ENCODE results near the gene TICRR.
A peak's percentile ranks its signal among the peaks of the same experiment; 100 is the strongest.
"Not testable (repeated sequence)": the region's sequence is repeated elsewhere in the genome, so short reads cannot be mapped to it uniquely, and the experiment has no call there.

The TICRR gene, protein sequence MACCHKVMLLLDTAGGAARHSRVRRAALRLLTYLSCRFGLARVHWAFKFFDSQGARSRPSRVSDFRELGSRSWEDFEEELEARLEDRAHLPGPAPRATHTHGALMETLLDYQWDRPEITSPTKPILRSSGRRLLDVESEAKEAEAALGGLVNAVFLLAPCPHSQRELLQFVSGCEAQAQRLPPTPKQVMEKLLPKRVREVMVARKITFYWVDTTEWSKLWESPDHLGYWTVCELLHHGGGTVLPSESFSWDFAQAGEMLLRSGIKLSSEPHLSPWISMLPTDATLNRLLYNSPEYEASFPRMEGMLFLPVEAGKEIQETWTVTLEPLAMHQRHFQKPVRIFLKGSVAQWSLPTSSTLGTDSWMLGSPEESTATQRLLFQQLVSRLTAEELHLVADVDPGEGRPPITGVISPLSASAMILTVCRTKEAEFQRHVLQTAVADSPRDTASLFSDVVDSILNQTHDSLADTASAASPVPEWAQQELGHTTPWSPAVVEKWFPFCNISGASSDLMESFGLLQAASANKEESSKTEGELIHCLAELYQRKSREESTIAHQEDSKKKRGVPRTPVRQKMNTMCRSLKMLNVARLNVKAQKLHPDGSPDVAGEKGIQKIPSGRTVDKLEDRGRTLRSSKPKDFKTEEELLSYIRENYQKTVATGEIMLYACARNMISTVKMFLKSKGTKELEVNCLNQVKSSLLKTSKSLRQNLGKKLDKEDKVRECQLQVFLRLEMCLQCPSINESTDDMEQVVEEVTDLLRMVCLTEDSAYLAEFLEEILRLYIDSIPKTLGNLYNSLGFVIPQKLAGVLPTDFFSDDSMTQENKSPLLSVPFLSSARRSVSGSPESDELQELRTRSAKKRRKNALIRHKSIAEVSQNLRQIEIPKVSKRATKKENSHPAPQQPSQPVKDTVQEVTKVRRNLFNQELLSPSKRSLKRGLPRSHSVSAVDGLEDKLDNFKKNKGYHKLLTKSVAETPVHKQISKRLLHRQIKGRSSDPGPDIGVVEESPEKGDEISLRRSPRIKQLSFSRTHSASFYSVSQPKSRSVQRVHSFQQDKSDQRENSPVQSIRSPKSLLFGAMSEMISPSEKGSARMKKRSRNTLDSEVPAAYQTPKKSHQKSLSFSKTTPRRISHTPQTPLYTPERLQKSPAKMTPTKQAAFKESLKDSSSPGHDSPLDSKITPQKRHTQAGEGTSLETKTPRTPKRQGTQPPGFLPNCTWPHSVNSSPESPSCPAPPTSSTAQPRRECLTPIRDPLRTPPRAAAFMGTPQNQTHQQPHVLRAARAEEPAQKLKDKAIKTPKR (N-terminal part only)

DNA sequence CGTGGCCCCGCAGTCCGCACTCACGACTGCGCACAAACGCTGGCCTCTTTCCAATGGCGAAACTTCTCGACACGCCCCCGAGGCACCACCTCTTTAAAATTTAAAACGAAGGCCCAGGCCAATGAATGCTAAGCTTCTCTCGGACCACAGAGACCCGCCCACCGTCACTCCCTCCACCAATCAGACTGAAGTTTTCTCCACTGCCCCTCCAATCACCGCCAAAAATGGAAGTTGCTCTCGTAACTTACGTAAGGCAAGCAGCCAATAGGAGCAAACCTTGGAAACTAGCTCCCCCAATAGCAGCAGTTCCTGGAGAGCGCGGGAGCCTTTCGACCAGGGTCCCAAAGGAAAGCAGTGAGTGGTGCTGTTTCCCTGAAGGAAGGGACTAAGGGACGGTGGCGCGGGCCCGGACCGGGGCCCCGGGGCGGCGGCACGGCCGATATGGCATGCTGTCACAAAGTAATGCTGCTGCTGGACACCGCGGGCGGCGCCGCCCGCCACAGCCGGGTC, at the start of gene TICRR:
Gene TICRR (plus strand): TSS at position 324 of the 510 bp plus-strand sequence. CDS start 118 bp downstream, at position 442.
- DNase-seq (ENCODE audit: low spot score): peak; percentile 96

DNA sequence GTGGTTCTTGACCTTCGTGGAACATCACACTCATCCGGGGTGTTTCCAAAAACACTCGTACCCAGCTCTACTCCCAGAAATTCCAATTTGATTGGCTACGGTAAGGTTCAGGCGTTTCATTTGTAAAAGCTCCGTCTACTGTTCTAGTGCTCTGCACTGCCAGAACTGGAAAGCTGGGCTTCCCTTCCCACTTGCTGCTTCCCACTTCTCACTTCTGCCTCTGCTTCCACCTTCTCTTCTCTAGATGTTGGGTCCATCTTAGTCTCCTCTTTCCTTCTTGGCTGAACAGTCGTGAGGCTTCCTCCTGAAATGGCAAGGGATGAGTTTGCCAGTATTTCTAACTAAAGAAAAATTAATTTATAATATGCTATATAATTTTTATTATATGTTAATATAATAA, 49.1 kb upstream of the TICRR start:
- DNase-seq (ENCODE audit: low spot score): no peak

DNA sequence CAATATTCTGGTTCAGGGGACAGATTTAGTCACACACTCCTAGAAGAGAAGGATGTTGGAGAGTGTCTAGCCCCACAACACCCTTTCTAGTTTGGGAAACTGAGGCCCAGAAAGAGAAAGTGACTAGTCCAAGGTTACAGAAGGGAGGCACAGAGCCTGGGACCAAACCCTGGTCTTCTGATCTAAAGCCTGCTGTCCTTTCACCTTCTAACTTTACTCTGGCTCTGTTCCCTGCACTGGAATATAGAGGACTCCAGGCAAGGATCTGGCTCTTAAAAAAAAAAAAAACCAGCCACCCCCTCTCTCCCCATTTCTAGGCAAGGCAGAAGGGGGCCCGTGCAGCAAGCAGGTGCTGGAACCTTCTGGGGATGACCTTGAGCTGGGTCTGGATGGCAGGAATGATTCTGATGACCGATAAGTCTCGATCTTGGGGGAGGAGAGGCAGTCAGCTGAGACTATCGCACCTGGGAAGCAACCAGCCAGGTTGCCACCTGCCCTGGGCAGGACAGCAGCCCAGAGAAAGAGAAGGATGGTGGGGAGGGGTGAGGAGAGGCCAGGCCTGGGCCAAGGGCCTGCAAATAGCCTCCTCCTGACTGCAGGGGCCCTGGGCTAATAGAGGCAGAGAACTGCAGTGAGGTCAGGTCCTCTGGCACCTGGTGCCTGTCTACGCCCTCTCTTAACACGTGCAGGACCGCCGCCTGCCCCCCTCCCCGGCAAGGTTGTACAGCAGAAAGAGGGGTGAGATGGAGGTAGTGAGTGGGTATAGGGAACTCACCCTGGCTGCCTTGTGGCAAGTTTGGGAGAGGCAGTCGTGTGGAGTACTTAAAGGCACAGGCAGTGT, 48.4 kb upstream of the TICRR start:
- no peak for DNase-seq (ENCODE audit: low spot score)

DNA sequence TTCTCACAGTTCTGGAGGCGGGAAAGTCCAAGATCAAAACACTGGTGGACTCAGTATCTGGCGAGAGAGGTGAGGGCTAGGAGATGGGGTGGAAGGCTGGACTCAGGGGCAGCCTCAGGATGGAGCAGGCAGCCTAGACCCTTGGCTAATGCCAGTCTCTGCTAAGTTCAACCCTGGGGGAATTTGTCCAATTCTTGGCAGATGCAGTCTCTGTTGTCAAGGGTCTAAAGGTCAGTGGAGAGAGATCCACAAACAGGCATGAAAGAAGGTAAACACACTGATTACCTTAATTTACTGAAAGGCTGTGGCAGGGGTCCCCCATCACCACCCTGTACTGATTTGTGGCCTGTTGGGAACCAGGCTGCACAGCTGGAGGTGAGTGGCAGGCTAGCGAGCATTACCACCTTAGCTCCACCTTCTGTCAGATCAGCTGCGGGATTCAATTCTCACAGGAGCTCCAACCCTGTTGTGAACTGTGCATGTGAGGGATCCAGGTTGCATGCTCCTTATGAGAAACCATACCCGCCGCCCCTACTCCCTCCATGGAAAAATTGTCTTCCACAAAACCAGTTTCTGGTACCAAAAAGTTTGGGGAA, 46.4 kb upstream of the TICRR start:
- DNase-seq (ENCODE audit: low spot score): no peak

DNA sequence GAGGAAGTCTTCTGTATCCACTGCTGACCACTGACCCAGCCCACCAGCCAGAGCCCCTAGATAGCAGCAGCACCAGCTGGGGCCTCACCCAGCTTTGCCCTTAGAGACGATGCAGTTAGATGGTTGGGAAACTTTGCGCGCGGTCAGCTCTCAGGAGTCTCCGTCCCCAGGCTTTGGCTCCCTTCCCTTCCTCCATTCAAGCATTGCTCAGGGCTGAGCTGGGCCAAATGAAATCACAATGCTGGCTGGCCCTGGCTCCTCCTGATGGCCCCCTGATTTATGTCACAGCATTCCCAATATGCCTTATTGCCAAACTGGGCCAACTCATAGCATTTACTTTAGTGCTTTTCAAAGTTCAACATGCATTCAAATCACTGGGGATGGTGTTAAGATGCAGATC, 44.3 kb upstream of the TICRR start:
- DNase-seq (ENCODE audit: low spot score): no peak

DNA sequence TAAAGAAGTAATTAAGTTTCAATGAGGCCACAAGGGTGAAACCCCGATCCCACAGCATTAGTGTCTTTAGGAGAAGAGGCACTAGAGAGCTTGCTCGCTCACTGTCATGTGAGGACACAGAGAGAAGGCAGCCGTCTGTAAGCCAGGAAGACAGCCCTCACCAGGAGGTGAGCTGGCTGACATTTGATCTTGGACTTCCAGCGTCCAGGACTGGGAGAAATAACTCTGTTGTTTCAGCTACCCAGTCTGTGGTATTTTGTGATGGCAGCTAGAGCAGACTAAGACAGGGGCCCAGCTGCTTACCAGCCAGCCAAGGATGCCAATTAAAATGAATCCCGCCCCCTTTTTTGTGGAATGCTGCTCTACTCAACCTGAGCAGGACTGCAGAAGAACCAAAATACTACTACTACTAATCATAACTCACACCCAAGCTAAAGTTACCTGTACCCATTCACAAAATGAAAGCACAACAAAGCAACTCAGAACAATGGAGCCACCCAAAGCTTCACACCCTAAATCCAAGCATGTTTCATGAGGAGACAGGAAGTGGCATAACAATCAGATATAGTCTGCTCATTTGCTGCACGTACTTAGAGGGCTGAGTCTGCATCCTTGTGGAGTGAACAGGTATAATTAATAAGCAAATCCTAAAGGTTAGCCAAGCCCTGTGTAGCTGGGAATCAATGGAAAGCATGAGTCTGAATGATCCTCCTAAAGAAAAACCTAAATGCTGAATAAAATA, 43.3 kb upstream of the TICRR start:
- no peak for DNase-seq (ENCODE audit: low spot score)

DNA sequence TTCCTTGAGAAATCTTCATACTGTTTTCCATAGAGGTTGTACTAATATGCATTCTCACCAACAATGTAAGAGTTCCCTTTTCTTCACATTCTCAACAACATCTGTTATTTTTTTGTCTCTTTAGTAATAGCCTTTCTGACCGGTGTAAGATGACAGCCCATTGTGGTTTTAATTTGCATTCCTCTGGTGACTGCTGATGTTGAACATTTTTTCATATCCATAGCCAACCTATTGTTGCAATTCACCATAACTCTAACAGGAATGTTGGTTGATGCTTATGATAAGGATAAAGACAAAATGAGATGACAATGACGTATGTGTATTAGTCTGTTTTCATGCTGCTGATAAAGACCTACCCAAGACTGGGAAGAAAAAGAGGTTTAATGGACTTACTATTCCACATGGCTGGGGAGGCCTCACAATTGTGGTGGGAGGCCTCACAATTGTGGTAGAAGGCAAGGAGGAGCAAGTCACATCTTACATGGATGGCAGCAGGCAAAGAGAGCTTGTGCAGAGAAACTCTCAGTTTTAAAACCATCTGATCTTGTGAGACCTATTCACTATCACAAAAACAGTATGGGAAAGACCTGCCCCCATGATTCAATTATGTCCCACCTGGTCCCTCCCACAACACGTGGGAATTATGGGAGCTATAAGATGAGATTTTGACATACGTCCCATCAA, 41.3 kb upstream of the TICRR start:
- DNase-seq (ENCODE audit: low spot score): no peak

DNA sequence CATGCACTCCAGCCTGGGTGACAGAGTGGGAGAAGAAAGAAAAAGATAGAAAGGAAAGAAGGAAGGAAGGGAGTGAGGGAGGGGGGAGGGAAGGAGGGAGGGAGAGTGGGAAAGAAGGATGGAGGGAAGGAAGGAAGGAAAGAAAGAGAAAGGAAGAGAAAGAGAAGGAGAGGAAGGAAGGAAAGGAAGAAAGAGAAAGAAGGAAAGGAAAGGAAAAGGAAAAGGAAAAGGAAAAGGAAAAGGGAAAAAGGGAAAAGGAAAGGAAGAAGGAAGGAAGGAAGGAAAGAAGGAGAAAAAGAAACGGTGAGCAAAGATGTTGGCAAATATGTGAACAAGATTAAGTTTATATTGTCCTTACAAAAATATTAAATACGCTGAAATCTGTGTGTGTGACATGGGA, 36.2 kb upstream of the TICRR start:
- no peak for DNase-seq (ENCODE audit: low spot score)

DNA sequence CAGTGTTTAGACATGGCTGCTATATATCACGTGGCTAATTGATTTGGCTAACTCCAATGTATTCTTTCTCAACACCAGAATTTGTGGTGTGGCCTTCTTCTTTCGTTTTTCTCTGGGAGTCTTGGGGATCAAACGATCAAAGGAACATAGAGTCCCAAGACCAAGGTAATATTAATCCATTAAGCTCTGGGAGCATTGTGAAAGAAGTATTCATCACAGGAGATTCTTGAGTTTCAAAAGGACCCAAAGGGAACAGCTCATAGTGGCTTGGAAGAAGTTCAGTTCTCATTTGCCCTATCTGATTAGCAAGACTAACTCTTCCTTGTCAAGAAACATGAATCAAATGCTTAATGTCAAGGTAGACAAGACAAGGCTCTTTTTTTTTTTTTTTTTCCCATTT, 32.9 kb upstream of the TICRR start:
- no peak for DNase-seq (ENCODE audit: low spot score)

DNA sequence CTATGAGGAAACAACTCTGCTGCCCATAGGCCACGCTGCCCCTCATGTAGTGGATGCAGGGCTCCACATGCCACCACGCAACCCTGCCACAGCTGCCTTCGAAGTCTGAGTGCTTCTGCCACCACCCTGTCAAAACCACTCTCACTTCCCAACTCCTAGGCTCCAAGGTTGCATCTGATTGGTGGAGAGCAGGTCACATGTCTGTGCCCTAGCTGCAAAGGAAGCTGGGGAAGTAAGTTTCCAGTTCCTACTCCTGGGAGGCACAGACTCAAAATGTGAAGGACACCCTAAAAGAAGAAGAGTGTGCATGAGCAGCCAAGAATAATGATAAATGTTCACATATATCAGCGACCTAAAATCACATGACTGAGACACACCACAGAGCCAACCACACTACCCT, 31.9 kb upstream of the TICRR start:
- DNase-seq (ENCODE audit: low spot score): no peak

DNA sequence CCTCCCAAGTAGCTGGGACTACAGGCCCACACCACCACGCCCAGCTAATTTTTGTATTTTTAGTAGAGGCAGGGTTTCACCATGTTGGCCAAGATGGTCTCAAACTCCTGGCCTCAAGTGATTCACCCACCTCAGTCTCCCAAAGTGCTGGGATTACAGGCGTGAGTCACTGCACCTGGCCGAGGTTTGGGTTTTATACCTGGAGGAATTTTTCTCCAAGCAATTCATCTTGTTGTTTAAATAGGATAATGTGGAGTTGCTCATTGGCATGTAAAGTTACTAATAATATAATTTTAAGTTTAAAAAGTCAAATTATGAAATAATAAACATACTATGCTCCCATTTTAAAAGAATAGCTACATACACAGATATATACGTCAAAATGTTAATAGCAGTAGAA, 26.1 kb upstream of the TICRR start:
- DNase-seq (ENCODE audit: low spot score): not testable (repeated sequence)

DNA sequence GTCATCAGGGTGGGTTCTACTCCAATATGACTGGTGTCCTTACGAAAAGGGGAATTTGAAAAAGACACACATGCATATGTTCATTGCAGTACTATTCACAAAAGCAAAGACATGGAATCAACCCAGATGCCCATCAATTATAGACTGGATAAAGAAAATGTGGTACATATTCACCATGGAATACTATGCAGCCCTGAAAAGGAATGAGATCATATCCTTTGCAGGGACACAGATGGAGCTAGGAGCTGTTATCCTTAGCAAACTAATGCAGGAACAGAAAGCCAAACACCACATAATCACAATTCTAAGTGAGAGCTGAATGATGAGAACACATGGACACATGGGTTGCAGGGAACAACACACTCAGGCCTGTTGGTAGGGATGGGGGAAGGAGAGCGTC, 24.8 kb upstream of the TICRR start:
- no peak for DNase-seq (ENCODE audit: low spot score)

DNA sequence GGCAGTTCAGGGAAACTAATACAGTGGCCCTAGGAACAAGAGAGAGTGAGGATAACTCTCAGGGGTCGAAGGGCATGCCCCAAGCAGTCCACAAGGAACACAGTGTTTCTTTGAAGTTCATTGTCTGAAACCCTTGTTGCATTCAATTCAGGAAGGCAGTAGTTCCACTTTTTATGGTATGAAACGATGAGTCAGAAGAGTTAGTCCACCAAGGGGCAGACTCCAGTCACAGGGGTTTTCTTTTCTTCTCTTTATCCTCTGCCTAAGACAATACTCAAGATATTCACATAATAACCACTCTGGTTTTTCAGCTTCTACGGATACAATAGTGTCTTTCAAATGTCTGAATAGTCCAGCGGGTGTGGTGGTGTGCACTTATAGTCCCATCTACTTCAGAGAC, 23.7 kb upstream of the TICRR start:
- DNase-seq (ENCODE audit: low spot score): no peak

DNA sequence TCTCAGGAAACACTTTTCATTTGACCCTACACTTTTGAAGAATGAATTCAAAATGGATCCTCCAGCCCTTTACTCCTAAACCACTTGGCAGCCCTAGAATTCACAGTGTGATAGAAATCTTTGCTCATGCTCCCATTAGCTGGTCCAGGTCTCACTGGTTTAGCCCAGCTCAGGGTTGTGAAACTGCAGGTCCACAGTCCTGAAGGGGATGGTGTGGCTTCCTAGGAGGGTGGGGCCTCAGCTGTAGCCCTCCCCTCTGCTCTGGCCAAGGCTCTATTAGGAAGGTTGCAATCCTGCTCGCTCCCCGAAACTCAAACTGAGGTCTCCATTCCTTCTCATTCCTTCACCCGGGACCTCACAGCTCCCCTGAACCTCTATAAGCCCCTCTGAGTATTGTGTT, 21.6 kb upstream of the TICRR start:
- no peak for DNase-seq (ENCODE audit: low spot score)

DNA sequence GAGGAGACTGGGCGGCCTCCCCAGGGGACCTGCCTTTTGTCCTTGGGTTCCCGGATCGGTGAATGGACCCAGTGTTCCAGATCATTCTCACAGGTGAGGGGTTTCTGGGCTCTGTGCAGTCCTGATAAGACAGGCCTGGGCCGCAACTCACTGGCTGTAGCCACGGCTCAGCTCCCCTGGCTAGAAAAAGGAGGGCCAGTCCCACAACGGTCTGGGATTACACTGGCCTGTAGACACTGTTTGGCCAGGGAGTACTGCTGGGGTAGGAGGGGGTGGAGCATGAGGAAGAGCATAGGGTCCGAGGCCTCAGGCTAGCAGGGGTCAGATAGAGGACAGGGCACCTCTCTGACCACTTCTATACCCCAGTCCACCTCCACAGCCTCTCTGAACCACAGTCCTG, 21.0 kb upstream of the TICRR start:
- DNase-seq (ENCODE audit: low spot score): no peak

DNA sequence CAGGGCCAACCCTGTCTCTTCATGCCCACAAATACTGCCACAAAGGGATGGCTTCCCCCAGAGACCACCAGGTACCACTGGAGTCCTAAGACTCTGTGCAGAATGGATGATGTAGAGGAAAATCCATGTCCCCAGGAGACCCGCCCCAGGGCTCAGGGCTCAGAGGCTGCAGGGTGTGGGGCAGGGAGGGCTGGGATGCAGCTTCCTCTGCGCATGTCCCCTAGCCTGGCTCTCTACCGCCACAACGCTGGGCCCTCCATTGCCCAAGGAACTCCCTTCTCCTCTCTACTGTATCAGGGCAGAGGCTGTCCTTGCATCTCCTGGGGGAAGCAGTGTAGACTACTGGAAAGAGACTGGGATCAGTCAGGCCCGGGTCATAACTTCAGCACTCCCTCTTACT, 19.5 kb upstream of the TICRR start:
- no peak for DNase-seq (ENCODE audit: low spot score)

DNA sequence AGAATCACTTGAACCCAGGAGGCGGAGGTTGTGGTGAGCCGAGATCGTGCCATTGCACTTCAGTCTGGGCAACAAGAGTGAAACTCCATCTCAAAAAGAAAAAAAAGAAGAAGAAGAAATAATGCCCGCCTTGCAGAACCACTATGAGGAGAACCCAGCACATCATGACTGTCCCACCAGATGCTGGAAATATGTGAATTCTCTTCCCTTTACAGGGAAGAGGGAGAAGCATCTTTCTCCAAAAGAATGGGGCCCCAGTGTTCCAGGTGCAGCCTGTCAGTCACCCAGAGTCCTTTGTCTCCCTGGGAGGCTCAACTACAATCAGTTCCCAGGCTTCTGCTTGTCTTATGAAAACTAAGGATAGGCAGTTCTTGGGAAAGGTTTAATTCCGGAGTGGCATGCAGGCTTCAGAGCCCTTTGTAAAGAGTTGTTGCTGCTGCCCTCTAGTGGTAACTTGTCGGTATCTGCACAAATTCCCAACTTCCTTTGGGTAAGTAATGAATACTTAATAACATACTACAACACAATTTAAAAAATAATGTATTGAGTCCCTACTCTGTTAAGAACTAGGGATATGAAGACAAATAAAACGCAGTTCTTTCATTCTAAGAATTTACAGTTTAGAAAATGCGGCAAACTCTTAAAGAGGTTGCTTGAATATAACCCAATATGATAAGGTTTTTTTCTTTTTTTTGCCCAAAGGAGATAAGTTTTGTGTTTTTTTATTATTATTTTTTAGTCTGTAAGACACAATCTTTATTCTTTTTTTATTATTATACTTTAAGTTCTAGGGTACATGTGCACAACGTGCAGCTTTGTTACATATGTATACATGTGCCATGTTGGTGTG, 18.6 kb upstream of the TICRR start:
- peak; percentile 79 for DNase-seq (ENCODE audit: low spot score)

DNA sequence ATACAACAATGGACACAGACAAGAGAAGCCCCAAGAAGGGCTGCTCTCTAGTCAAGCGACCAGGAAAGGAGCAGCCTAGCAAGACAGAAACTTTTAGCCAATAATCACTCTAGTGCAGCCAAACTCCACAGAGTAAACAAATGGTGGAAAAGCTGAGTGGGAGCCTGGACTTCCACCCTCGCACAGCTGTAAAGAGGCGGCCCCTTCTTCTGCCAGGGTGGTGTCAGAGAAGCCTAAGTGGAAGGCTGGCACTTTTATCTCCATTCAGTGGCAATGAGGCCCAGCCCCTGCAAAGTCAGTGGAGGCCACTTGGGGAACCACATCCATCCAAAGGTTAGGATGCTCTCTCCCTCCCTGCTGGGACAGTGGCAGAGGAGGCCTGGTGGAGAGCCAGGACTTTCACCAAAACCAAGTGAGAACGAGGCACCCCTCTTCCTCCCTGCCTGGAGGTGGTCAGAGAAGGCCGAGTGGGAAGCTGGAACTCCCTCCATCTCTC, 15.5 kb upstream of the TICRR start:
- DNase-seq (ENCODE audit: low spot score): no peak

All from AG20443 (cell line).